Gastrocnemius medialis (tissue), 4 donors: ENCODE data around the gene LRRC49. TPM values are rescaled to one million over a fixed set of nuclear protein-coding genes. Genes with fewer than 3 reads are reported as not detected.
"Not testable (repeated sequence)": the region's sequence is repeated elsewhere in the genome, so short reads cannot be mapped to it uniquely, and the experiment has no call there.

Experiments used
- ATAC-seq, 2 donors: fragments of 150-250 bp; one replicate each; pipeline ENCODE4 v1.9.1; 2016
- DNase-seq, 2 donors: peaks; one replicate each; pipeline ENCODE4 v3.0.0-alpha.2; 2019
- H3K27ac ChIP-seq, 4 donors: fragments of 200-600 bp; sonication (generic); 1 replicate in 1 of 4; 2 replicates in 3 of 4; pipeline ENCODE4 v1.5.1; 2016 to 2018; ENCODE audit warnings: mild to moderate bottlenecking in 2 of 4, moderate library complexity in 1 of 4
- H3K27me3 ChIP-seq, 3 donors: fragments of 200-600 bp; sonication (generic) in 2 of 3; 1 replicate in 1 of 3; 2 replicates in 2 of 3; pipeline versions ENCODE4 v1.5.1 to v1.6.0; 2016 to 2019; ENCODE audit warnings: mild to moderate bottlenecking in 1 of 3, moderate library complexity in 1 of 3
- H3K36me3 ChIP-seq, 2 donors: fragments of 200-600 bp; sonication (generic) in 1 of 2; one replicate each; pipeline ENCODE4 v1.5.1; 2017 to 2018
- H3K4me1 ChIP-seq, 2 donors: fragments of 200-600 bp; sonication (generic) in 1 of 2; one replicate each; pipeline ENCODE4 v1.5.1; 2016 to 2017; ENCODE audit warnings: mild to moderate bottlenecking in 2 of 2
- H3K4me3 ChIP-seq, 4 donors: fragments of 200-600 bp; sonication (generic) in 3 of 4; 1 replicate in 1 of 4; 2 replicates in 3 of 4; pipeline ENCODE4 v1.5.1; 2016 to 2019; ENCODE audit warnings: mild to moderate bottlenecking in 2 of 4
- H3K9me3 ChIP-seq, 3 donors: fragments of 200-600 bp; sonication (generic) in 2 of 3; 1 replicate in 1 of 3; 2 replicates in 2 of 3; pipeline ENCODE4 v1.5.1; 2016 to 2019
- CTCF ChIP-seq, 5 experiments: fragments of 450-650 bp in 3 of 5; fragments of 200-600 bp in 2 of 5; sonication (generic) in 2 of 5; IDR thresholded peaks in 4 of 5; conservative IDR thresholded peaks in 1 of 5; 1 replicate in 4 of 5; 2 replicates in 1 of 5; pipeline ENCODE4 v1.5.1; 2016 to 2019; ENCODE audit warnings: antibody characterized with exemption in 5 of 5, mild to moderate bottlenecking in 3 of 5, moderate library complexity in 3 of 5
- POLR2A ChIP-seq, 2 donors: fragments of 450-650 bp; IDR thresholded peaks; one replicate each; pipeline ENCODE4 v1.6.1; 2017; ENCODE audit warnings: antibody characterized with exemption in 2 of 2, mild to moderate bottlenecking in 2 of 2, moderate library complexity in 2 of 2
- in situ Hi-C, 4 donors: fragments of 200-750 bp; cut with MboI; loops; one replicate each; pipeline versions ENCODE4 v1.15.0 to v1.8.0; 2017; ENCODE audit warnings: low sequenced_read_pairs in 4 of 4
- intact Hi-C: fragments of 100-400 bp; cut with DNase I; formaldehyde crosslinking; loops from one replicate; pipeline ENCODE4 v1.15.1; 2023; ENCODE audit warnings: low total_unique reads
- total RNA-seq, 4 donors: library from RNA; depleted of rRNA; stranded (reverse); fragments of >200 nt; gene quantifications; one replicate each; pipeline versions ENCODE4 v1.1.0 to v1.2.3, GENCODE V29; 2016

Gene LRRC49
- total RNA-seq, 4 donors from 2014 or later, result 0.51 to 5.0 (median 2.8) TPM

DNA sequence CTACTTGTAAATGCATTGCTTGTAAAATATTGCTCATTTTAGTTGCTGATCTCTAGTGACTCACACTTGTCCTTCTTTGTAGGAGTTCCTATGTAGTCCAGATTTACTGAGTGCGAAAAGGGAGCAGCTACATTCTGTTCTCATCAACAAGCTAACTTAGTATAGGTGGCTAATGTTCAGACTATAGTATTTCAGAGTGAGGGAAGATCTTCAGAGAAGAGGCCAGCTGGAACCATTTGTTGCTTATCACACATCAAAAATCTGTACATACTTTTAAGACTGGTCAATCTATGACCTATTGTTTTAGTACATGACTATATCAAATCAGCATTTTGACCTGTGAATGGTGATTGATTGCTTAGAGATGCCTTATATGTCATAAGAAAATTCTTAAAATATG lies 151.4 kb downstream of the LRRC49 start:
- DNase-seq (no peak), ATAC-seq (no peak)
- no peaks in the 10 kb centered on the region for H3K36me3 ChIP-seq
- in situ Hi-C loops, result no loop called here
- TF ChIP-seq CTCF (IDR thresholded peaks at IDR 0.05 in 4 of 5, conservative IDR thresholded peaks at IDR 0.05 in 1 of 5) (no peak), POLR2A (IDR thresholded peaks at IDR 0.05) (no peak)
- intact Hi-C loops, result no loop called here
- no peaks in the 10 kb centered on the region for H3K9me3 ChIP-seq
- H3K4me3 ChIP-seq, result no peak overlapping the region
- no peak overlapping the region for H3K27ac ChIP-seq
- H3K4me1 ChIP-seq, result no peaks in the 10 kb centered on the region
- H3K27me3 ChIP-seq, result no peaks in the 10 kb centered on the region

- H3K27ac ChIP-seq, H3K36me3 ChIP-seq, intact Hi-C loops, ATAC-seq, H3K4me3 ChIP-seq, in situ Hi-C loops, H3K27me3 ChIP-seq, DNase-seq, H3K4me1 ChIP-seq, H3K9me3 ChIP-seq: not testable (repeated sequence)
Observed at GRCh38 chr15:71046146-71046545, 153.5 kb downstream of the LRRC49 start.

DNA sequence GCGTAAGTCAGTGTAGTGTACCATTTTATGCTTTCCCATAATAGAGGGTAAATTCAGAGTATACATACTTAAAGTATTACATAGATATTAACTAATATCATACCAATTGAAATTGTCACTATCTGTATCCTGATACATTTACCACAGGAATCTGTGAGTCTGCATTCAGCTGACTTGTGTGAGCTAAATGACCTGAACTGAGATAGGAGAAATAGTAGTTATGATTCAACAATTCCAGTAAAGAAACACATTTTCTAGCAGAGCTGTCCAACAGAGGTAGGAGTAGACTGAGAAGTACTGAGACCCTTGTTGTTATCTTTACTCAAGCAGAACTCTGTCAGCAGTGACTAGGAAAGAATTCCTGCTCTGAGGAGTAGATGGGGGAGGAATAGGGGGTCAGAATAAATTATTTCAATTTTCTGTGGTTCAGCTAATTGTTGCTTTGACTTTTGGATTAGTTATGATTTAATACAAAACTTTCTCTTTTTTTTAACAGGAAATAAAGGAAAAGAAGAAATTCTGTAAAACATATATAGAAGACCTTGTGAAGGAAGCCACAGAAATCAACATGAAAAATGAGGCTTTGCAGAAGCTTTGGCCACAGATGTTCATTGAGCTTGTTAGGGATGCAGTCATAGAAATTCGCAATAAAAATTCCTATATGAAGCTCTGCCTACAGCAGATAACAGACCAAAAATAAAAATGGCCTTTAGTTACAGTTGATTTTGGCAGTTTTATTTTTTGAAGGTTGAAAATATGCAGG lies 156.5 kb downstream of the LRRC49 start:
- Histone ChIP-seq H3K27ac (no peak overlapping the region), H3K4me3 (no peak overlapping the region), H3K36me3 (no peaks in the 10 kb centered on the region), H3K27me3 (no peaks in the 10 kb centered on the region), H3K4me1 (no peaks in the 10 kb centered on the region), H3K9me3 (no peaks in the 10 kb centered on the region)
- intact Hi-C loops (no loop called here), in situ Hi-C loops (no loop called here)
- TF ChIP-seq CTCF (IDR thresholded peaks at IDR 0.05 in 4 of 5, conservative IDR thresholded peaks at IDR 0.05 in 1 of 5) (no peak), POLR2A (IDR thresholded peaks at IDR 0.05) (no peak)
- ATAC-seq (no peak), DNase-seq (no peak)

- TF ChIP-seq CTCF (IDR thresholded peaks at IDR 0.05 in 4 of 5, conservative IDR thresholded peaks at IDR 0.05 in 1 of 5), result no peak
- in situ Hi-C loops, result no loop called here
- ATAC-seq, result no peak
Observed at GRCh38 chr15:71049706-71050422, 157.2 kb downstream of the LRRC49 start.

DNA sequence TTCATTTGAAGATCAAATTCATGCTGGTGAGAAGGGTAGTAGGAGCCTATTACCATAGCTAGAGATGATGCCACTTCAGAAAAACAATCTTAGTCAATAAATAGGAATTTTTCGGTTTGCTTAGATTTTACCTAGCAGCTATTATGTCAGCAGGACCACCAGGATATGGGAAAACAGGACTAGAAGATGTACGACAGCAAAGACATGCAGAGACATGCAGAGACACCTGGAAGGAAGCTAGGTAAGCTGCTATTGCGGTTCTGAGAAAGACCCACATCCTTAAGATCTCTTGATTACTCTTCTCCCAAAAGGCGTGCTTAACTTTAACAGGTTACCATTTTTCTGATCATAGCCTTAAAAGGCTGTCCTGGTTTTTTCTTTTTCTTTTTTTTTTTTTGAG lies 157.8 kb downstream of the LRRC49 start:
- no peaks in the 10 kb centered on the region for H3K36me3 ChIP-seq
- H3K27me3 ChIP-seq, result no peaks in the 10 kb centered on the region
- intact Hi-C loops (no loop called here), in situ Hi-C loops (no loop called here)
- ATAC-seq (no peak), DNase-seq (no peak)
- no peak overlapping the region for H3K4me3 ChIP-seq
- no peaks in the 10 kb centered on the region for H3K9me3 ChIP-seq
- H3K27ac ChIP-seq, result no peak overlapping the region
- TF ChIP-seq CTCF (IDR thresholded peaks at IDR 0.05 in 4 of 5, conservative IDR thresholded peaks at IDR 0.05 in 1 of 5) (no peak), POLR2A (IDR thresholded peaks at IDR 0.05) (no peak)
- H3K4me1 ChIP-seq, result no peaks in the 10 kb centered on the region

More at GRCh38 chr15:71049706-71050422, 157.2 kb downstream of the LRRC49 start:
- Histone ChIP-seq H3K36me3 (no peaks in the 10 kb centered on the region), H3K27me3 (no peaks in the 10 kb centered on the region), H3K4me3 (no peak overlapping the region), H3K27ac (no peak overlapping the region), H3K4me1 (no peaks in the 10 kb centered on the region), H3K9me3 (no peaks in the 10 kb centered on the region)
- no peak for DNase-seq
- intact Hi-C loops, result no loop called here
